ENCODE results near the gene EPB41L5.
"Not testable (repeated sequence)": the region's sequence is repeated elsewhere in the genome, so short reads cannot be mapped to it uniquely, and the experiment has no call there.

The EPB41L5 gene

DNA sequence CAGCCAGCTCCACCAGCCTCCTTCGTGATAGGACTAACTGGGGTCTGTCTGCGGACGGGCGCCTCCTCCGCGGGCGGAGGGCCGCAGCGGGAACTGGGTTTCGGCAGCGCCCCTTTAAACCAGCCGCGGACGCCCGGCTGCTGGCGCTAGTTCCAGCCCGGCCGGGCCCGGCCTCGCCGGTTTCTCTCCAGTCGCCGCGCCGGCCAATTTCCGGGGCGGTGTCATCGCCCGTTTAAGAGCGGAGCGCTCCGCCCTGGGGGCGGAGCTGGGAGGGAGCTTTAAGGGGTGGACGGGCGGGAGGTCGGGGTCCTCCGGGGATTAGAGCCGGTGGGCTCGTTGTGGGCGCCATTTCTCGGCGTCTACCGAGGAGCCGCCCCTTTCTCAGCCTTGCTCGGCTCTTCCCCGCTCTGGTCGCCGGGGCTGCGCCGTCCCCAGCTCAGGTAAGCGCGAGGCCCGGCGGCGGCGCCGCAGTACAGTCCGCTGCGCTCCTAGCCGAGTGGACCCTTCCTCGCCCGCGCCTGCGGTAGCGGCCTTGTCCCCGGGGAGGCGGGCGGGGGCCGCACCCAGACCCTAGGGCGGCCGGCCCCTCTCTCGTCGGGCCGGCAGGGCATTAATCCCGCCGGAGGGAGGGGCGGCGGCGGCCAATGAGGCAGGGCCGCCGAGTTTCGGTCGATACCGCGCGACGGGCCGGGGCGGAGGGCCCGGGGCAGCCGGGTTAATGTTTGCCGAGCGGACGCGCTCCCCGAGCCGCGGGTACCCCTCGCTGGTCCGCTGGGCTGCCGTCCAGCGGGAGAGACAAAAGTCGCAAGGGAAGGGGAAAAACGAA is at the start of gene EPB41L5:
TSS of gene EPB41L5 (plus strand) at position 307 of the 826 bp plus-strand sequence. CDS start 6,008 bp downstream, outside the sequence.
- FAIRE-seq: peak; percentile 87

DNA sequence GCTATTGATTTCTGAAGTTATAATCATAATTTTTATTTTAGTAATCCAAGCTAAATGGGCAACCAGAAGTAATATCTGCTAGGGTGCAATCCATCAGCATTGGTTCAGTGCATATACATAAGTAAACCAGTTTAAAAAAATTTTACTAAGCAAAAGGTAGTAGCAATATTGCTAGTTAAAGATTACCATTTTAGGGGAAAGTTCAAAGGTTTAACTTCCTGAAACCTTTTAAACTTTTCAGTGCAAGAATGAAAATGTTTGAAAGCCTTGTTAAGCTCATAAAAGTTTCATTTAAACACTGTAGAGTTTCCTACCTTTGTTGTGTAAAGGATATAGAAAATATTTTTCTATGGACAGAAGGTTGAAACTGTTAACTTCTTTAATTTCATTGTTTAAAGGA is 31.0 kb upstream of the EPB41L5 start:
- FAIRE-seq: no peak

DNA sequence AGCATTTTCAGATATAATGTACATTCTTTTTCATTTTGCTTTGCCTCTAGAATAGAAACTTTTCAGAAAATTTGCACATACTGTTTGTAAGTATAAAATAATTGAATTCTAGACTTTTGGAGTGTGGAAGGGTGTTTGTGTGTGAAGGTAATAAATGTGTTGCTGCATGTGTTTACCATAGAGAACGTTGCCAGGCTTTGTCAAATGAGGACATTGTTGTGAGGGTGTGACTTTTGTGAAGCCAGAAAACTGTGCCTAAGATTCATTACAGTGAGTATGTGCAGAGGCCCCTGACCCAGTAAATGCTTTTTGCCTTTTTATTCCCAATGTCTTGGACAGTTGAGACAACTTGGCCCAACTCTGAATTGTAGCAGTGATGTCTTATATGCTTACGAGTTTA is 30.4 kb upstream of the EPB41L5 start:
- no peak for FAIRE-seq

DNA sequence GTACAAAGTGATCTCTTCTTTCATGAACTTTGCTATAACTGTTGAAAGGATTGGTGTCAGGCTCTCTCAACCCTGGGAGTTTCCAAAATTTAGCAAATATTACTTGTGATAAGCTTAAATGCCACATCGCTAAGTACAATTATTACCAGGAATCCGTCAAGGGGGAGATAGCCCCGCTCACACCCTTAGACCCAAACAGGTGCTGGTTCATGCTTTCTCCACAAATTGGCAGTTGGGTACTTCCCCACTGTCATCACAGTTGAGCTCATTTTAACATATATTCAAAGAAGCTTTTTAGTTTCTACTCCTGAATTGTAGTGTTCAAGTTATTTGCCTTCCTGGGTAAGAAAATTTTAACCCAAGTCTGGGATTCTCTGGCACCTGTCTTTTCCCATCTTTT is 29.8 kb upstream of the EPB41L5 start:
- FAIRE-seq: no peak

GRCh38 chr2:119996148-119996547 is 16.7 kb upstream of the EPB41L5 start:
- no peak for FAIRE-seq

DNA sequence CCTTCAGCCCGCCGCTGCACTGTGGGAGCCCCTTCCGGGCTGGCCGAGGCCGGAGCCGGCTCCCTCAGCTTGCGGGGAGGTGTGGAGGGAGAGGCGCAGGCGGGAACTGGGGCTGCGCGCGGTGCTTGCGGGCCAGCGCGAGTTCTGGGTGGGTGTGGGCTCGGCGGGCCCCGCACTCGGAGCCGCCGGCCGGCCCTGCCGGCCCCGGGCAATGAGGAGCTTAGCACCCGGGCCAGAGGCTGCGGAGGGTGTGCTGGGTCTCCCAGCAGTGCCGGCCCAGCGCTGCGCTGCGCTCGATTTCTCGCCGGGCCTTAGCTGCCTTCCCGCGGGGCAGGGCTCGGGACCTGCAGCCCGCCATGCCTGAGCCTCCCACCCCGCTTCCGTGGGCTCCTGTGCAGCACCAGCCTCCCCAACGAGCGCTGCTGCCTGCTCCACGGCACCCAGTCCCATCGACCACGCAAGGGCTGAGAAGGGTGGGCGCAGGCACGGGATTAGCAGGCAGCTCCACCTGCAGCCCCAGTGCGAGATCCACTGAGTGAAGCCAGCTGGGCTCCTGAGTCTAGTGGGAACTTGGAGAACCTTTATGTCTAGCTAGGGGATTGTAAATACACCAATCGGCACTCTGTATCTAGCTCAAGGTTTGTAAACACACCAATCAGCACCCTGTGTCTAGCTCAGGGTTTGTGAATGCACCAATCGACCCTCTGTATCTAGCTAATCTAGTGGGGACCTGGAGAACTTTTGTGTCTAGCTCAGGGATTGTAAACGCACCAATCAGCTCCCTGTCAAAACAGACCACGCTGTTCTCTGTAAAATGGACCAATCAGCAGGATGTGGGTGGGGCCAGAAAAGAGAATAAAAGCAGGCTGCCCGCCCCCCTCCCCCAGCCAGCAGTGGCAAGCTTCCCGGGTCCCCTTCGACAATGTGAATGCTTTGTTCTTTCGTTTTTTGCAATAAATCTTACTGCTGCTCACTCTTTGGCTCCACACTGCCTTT is 15.7 kb upstream of the EPB41L5 start:
- not testable (repeated sequence) for FAIRE-seq

DNA sequence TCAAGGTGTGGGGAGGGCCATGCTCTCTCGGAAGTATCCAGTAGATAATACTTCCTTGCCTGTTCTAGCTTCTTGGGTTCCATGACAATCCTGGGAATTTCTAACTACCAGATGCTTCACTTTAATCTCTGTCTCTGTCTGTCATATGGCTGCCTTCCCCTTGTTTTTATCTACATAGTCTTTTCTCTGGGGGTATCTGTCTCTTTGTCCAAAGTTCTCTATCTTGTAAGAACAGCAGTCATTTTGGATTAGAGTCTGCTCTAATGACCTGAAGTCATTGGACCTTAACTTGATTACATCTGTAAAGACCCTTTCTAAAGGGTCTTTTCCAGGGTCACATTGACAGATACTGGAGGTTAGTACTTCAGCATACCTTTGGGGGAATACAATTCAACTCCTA is 11.4 kb upstream of the EPB41L5 start:
- no peak for FAIRE-seq

- no peak for FAIRE-seq
Measured at GRCh38 chr2:120004254-120004653, 8.6 kb upstream of the EPB41L5 start.

DNA sequence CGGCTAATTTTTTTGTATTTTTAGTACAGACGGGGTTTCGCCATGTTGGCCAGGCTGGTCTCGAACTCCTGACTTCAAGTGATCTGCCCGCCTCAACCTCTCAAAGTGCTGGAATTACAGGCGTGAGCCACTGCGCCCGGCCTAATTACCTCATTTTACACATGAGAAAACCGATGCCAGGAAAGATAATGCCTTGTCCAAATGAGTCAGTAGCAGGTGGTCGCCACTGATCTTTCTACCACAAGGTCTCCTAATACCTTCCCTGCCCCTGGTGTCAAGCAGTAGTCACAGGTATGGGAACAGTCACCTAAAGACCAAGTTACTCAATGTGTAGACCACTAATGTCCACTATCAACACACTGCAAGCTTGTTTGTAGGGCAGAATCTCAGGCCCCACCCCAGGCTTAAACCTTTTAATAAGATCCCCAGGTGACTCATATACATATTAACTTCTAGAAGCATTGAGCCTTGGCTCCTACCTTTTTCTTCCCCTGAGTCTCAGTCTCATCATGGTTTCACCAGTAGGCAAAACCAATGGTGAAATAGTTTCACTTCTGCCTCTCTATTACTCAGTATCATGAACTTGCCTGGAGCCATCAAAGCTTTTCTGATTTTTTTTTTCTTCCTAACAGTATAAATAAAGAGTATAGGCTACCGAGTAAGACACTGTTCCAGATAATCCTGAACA is 6.9 kb upstream of the EPB41L5 start:
- no peak for FAIRE-seq

GRCh38 chr2:120007851-120008250 is 5.0 kb upstream of the EPB41L5 start:
- FAIRE-seq: no peak

- FAIRE-seq: no peak
Measured at GRCh38 chr2:120012363-120012762, 514 bp upstream of the EPB41L5 start.

DNA sequence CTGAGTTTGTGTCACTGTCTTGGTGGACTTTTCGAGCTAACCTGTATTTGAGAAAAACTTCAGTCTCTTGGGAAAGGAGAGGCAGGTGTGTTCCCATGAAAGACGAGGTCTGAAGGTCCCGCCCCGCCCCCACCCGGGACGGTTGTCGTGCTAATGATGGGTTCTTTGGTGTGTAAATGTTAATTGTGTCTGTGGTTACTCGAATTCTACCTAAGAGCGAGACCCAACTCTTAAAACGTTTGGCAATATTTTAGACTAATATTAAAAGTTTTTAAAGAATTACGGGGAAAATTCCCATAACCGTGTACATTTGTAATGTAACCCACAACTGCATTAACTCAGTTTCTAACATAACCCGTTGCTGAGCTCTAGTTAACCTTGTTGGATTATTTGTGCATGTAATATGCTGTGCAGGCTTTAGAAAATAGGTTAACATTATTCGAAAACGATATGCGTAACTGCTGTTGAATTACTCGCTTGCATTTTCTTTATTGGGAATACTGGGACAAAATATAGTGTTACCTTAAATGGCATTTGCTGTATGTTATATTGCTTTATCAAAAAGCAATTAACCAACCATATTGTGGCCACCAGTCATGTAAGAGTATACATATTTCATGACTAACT is 833 bp downstream of the EPB41L5 start:
- no peak for FAIRE-seq

GRCh38 chr2:120014226-120014980 is 1.5 kb downstream of the EPB41L5 start:
- no peak for FAIRE-seq

DNA sequence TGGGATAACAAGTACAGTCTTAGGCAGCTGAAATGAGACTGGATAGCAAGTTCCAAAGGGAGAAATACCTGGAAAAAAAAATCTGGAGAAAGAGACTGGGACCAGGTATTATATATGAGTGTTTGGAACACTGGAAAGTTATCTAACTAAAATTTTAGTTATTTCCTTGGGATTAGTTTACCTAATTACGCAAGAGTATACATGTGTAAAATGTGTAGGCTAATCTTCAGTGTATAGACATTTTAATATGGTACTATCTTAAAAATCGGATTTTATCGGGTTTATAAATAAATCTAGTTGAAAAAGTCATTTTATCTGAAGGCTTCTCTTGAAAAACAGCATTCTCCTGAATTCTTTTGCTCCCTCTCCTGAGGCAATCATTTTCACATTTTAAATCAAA is 3.9 kb downstream of the EPB41L5 start:
- no peak for FAIRE-seq

DNA sequence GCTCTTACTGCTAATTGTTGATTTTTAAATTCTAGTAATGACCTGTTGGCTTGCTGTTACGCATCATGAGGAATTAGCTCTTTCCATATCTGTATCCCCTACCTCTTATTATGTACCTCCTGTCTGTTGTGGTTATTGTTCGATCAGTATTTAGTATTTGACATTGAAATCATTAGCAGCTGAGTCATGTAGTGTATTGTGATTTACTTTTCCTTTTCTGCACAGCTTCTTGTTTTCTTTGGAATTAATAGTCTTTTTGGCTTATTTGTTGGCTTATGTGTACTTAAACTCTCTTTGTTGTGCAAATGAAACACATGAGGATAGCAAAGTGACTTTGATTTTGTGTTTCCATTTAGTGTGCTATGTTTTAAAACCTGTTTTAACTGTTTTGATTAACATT is 4.3 kb downstream of the EPB41L5 start:
- FAIRE-seq: no peak

DNA sequence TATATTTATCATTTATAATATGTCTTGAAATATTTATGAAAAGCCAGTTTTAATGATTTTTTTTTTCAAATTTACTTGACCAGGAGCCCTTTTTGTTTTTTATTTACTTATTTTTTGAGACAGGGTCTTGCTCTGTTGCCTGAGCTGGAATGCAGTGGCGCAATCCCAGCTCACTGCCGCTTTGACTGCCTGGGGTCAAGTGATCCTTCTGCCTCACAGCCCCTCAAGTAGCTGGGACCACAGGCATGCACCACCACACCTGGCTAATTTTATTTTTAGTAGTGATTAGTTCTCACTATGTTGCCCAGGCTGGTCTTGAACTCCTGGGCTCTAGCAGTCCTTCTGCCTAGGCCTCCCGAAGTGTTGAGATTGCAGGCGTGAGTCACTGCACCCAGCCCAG is 5.7 kb downstream of the EPB41L5 start:
- FAIRE-seq: no peak

GRCh38 chr2:120020554-120020953 is 7.7 kb downstream of the EPB41L5 start:
- no peak for FAIRE-seq

DNA sequence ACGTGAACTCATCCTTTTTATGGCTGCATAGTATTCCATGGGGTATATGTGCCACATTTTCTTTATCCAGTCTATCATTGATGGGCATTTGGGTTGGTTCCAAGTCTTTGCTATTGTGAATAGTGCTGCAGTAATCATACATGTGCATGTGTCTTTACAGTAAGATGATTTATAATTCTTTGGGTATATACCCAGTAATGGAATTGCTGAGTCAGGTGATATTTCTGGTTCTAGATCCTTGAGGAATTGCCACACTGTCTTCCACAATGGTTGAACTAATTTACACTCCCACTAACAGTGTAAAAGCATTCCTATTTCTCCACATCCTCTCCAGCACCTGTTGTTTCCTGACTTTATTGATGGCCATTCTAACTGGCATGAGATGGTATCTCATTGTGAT is 9.6 kb downstream of the EPB41L5 start:
- not testable (repeated sequence) for FAIRE-seq

- no peak for FAIRE-seq
Measured at GRCh38 chr2:120026890-120027289, 14.0 kb downstream of the EPB41L5 start.

DNA sequence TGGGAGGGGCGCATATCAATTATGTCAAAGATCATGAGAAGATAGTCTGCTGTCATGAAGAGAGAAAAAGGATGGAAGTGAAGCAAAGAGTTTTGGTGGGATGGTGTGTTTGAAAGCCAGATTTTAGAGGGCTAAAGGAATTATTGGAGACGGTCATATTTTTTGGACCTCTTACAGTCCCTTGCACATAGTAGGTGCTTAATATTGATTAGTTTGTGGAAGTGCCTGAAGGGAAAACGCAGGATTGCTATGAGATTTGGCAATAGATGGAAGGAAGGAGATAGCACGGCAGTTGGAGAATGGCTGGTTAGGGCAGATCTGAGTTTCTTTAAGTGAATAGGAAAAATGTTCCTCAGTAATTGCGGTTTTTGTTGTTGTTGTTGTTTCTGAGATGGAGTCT is 15.9 kb downstream of the EPB41L5 start:
- no peak for FAIRE-seq

GRCh38 chr2:120029672-120030640 is 17.1 kb downstream of the EPB41L5 start:
- no peak for FAIRE-seq
